IMR-90 (cell line): ENCODE measurements around the gene FAM3D. TPM values are rescaled to one million over a fixed set of nuclear protein-coding genes. Genes with fewer than 3 reads are reported as not detected.

ENCODE experiments used
- ATAC-seq: fragments of 200-7000 bp; cut with Tn5 transposase; 2 replicates; pipeline ENCODE4 v1.9.1; 2020; ENCODE audit warnings: low read depth, mild to moderate bottlenecking, moderate library complexity
- BruUV-seq: library from RNA; stranded (reverse); fragments of 400-500 nt; replicated peaks from 2 replicates; lab custom pipeline; 2021; lab: Mats Ljungman, UMichigan
- CTCF ChIA-PET: fragments of 300-600 bp; formaldehyde crosslinking; extraction: SDS; loops from one replicate; lab custom pipeline; 2021; ENCODE audit warnings: antibody characterized with exemption; lab: Yijun Ruan, JAX
- POLR2A ChIA-PET: fragments of 300-600 bp; sonication (Branson Sonifier 250); formaldehyde crosslinking; loops from one replicate; lab custom pipeline; 2022; ENCODE audit warnings: antibody characterized with exemption; ENCODE audit not compliant: unreplicated experiment; lab: Charles Lee
- DNase-seq: peaks from one replicate; pipeline ENCODE4 v3.0.0; 2013
- H2AFZ ChIP-seq: replicated peaks from 2 replicates; pipeline ENCODE3; 2013; ENCODE audit warnings: low read length, mild to moderate bottlenecking; ENCODE audit not compliant: poor library complexity
- H2AK5ac ChIP-seq: 2 replicates; pipeline ENCODE4 v1.6.1; 2013; ENCODE audit warnings: low read depth, low read length, inconsistent platforms
- H2AK9ac ChIP-seq: replicated peaks from 2 replicates; pipeline ENCODE3; 2013; ENCODE audit warnings: mild to moderate bottlenecking, low read depth, low read length, moderate library complexity; ENCODE audit not compliant: poor library complexity
- H2BK120ac ChIP-seq: 2 replicates; pipeline ENCODE4 v1.6.1; 2013; ENCODE audit warnings: low read depth, low read length, inconsistent platforms
- H2BK15ac ChIP-seq: 3 replicates; pipeline ENCODE4 v1.6.1; 2013; ENCODE audit warnings: low read depth, low read length, inconsistent platforms
- H2BK20ac ChIP-seq: 2 replicates; pipeline ENCODE4 v1.6.1; 2013; ENCODE audit warnings: low read depth, mild to moderate bottlenecking, inconsistent platforms, low read length, moderate library complexity
- H2BK5ac ChIP-seq: 2 replicates; pipeline ENCODE4 v1.6.1; 2013; ENCODE audit warnings: mild to moderate bottlenecking, low read depth, low read length, inconsistent platforms; ENCODE audit not compliant: poor library complexity, severe bottlenecking
- H3K14ac ChIP-seq: replicated peaks from 2 replicates; pipeline ENCODE4 v1.6.1; 2013; ENCODE audit warnings: low read depth, low read length, inconsistent platforms
- H3K18ac ChIP-seq: 2 replicates; pipeline ENCODE4 v1.6.1; 2013; ENCODE audit warnings: low read depth, low read length, control low read depth
- H3K23ac ChIP-seq: 2 replicates; pipeline ENCODE4 v1.6.1; 2013; ENCODE audit warnings: low read depth, low read length, inconsistent platforms
- H3K27ac ChIP-seq: 2 replicates; pipeline ENCODE4 v1.5.1; 2013; ENCODE audit warnings: mild to moderate bottlenecking, control low read depth, low read length; ENCODE audit not compliant: insufficient read depth
- H3K27me3 ChIP-seq: 2 replicates; pipeline ENCODE4 v1.6.1; 2013; ENCODE audit warnings: low read length; ENCODE audit not compliant: control insufficient read depth, insufficient read depth
- H3K36me3 ChIP-seq: 2 replicates; pipeline ENCODE4 v1.6.1; 2013; ENCODE audit warnings: low read length, mixed read lengths; ENCODE audit not compliant: control insufficient read depth, insufficient read depth
- H3K4ac ChIP-seq: 2 replicates; pipeline ENCODE4 v1.6.1; 2013; ENCODE audit warnings: low read depth, low read length, inconsistent platforms
- H3K4me1 ChIP-seq: 2 replicates; pipeline ENCODE4 v1.6.1; 2013; ENCODE audit warnings: low read length, mixed read lengths; ENCODE audit not compliant: control insufficient read depth, insufficient read depth
- H3K4me2 ChIP-seq: 2 replicates; pipeline ENCODE4 v1.6.1; 2013; ENCODE audit warnings: low read depth, mild to moderate bottlenecking, control low read depth, low read length, moderate library complexity
- H3K4me3 ChIP-seq: 2 replicates; pipeline ENCODE4 v1.5.1; 2013; ENCODE audit warnings: low read depth, mild to moderate bottlenecking, control low read depth, low read length, moderate library complexity; ENCODE audit not compliant: insufficient read depth
- H3K56ac ChIP-seq: 2 replicates; pipeline ENCODE4 v1.6.1; 2013; ENCODE audit warnings: low read length, inconsistent platforms; ENCODE audit not compliant: insufficient read depth; ENCODE audit errors: extremely low read depth
- H3K79me1 ChIP-seq, 2 experiments: 2 replicates each; pipeline ENCODE4 v1.6.1; 2013; ENCODE audit warnings: low read length in 2 of 2, inconsistent platforms in 1 of 2, low read depth in 1 of 2
- H3K9ac ChIP-seq: 2 replicates; pipeline ENCODE4 v1.6.1; 2013; ENCODE audit warnings: low read depth, low read length, control low read depth
- H3K9me1 ChIP-seq: 2 replicates; pipeline ENCODE4 v1.6.1; 2013; ENCODE audit warnings: low read length, inconsistent platforms; ENCODE audit not compliant: insufficient read depth
- H3K9me3 ChIP-seq: 2 replicates; pipeline ENCODE4 v1.6.1; 2013; ENCODE audit warnings: low read length; ENCODE audit not compliant: control insufficient read depth, insufficient read depth
- H4K20me1 ChIP-seq: 2 replicates; pipeline ENCODE4 v1.6.1; 2013; ENCODE audit warnings: low read length, inconsistent platforms; ENCODE audit not compliant: insufficient read depth
- H4K5ac ChIP-seq: 2 replicates; pipeline ENCODE4 v1.6.1; 2013; ENCODE audit warnings: mild to moderate bottlenecking, low read depth, low read length, control low read depth
- H4K8ac ChIP-seq, 2 experiments: 2 replicates each; pipeline ENCODE4 v1.6.1; 2013; ENCODE audit warnings: low read depth in 2 of 2, low read length in 2 of 2, control low read depth in 1 of 2, inconsistent platforms in 1 of 2
- H4K91ac ChIP-seq: 2 replicates; pipeline ENCODE4 v1.6.1; 2013; ENCODE audit warnings: low read depth, low read length, inconsistent platforms; ENCODE audit not compliant: insufficient read depth
- BHLHE40 ChIP-seq: fragments of 150-350 bp; IDR thresholded peaks from 2 replicates; pipeline ENCODE4 v1.6.1; 2016; ENCODE audit warnings: mild to moderate bottlenecking, low read depth, low read length
- CEBPB ChIP-seq: IDR thresholded peaks from 2 replicates; pipeline ENCODE4 v1.6.1; 2012; ENCODE audit warnings: low read depth, low read length, improper control_type of control experiment
- CHD1 ChIP-seq: IDR thresholded peaks from 2 replicates; pipeline ENCODE4 v1.6.1; 2012; ENCODE audit warnings: low read depth, low read length, improper control_type of control experiment
- FOS ChIP-seq: fragments of 150-350 bp; IDR thresholded peaks from 2 replicates; pipeline ENCODE4 v1.6.1; 2016; ENCODE audit warnings: low read depth, low read length
- MAFK ChIP-seq: IDR thresholded peaks from 2 replicates; pipeline ENCODE4 v1.6.1; 2012; ENCODE audit warnings: low read depth, low read length, improper control_type of control experiment
- MAZ ChIP-seq: IDR thresholded peaks from 2 replicates; pipeline ENCODE4 v1.6.1; 2012; ENCODE audit warnings: low read depth, mild to moderate bottlenecking, low read length, improper control_type of control experiment, moderate library complexity, borderline replicate concordance
- MXI1 ChIP-seq: IDR thresholded peaks from 2 replicates; pipeline ENCODE4 v1.6.1; 2012; ENCODE audit warnings: low read depth, mild to moderate bottlenecking, low read length, moderate library complexity, borderline replicate concordance
- NFE2L2 ChIP-seq: fragments of 150-350 bp; IDR thresholded peaks from 2 replicates; pipeline ENCODE4 v1.6.1; 2016; ENCODE audit warnings: low read depth, mild to moderate bottlenecking, low read length
- POLR2A ChIP-seq: IDR thresholded peaks from 2 replicates; pipeline ENCODE4 v1.6.1; 2012; ENCODE audit warnings: mild to moderate bottlenecking, low read depth, low read length
- RAD21 ChIP-seq: IDR thresholded peaks from 2 replicates; pipeline ENCODE4 v1.6.1; 2012; ENCODE audit warnings: low read length, improper control_type of control experiment
- RCOR1 ChIP-seq: IDR thresholded peaks from 2 replicates; pipeline ENCODE4 v1.6.1; 2012; ENCODE audit warnings: mild to moderate bottlenecking, low read length, improper control_type of control experiment; ENCODE audit not compliant: insufficient replicate concordance
- RFX5 ChIP-seq: IDR thresholded peaks from 2 replicates; pipeline ENCODE4 v1.8.0; 2012; ENCODE audit warnings: low read depth, mild to moderate bottlenecking, low read length, moderate library complexity
- SMC3 ChIP-seq: fragments of 150-350 bp; IDR thresholded peaks from 2 replicates; pipeline ENCODE4 v1.6.1; 2016; ENCODE audit warnings: low read depth, mild to moderate bottlenecking, antibody characterized with exemption, low read length, moderate library complexity
- WGBS, 2 experiments: methylation state at CpG; one replicate each; pipeline versions ENCODE4 v1.1.5 to v1.1.7; 2013; ENCODE audit warnings: missing lambda C conversion rate in 2 of 2; ENCODE audit not compliant: insufficient read length in 1 of 2; ENCODE audit errors: extremely low coverage in 2 of 2; 5-methylcytosine and 5-hydroxymethylcytosine counted together
- dilution Hi-C: fragments of 300-500 bp; cut with HindIII; formaldehyde crosslinking; loops from one replicate; pipeline ENCODE4 v1.14.3; 2018; ENCODE audit warnings: low sequenced_read_pairs; ENCODE audit not compliant: unreplicated experiment
- in situ Hi-C: fragments of 300-500 bp; cut with MboI; formaldehyde crosslinking; loops from 3 replicates; pipeline ENCODE4 v1.14.3; 2019; ENCODE audit warnings: low sequenced_read_pairs, inconsistent platforms, mixed read lengths
- intact Hi-C: fragments of 100-400 bp; cut with micrococcal nuclease; formaldehyde crosslinking; loops from 2 replicates; pipeline ENCODE4 v1.10.0; 2022
- polyA plus RNA-seq, 3 experiments: library from polyadenylated mRNA; depleted of rRNA; stranded (reverse); fragments of >200 nt; gene quantifications; 2 replicates each; pipeline ENCODE4 v1.2.3, GENCODE V29; 2012; ENCODE audit warnings: low replicate concordance in 1 of 3
- total RNA-seq: library from RNA; depleted of rRNA; stranded (reverse); fragments of >200 nt; gene quantifications from 2 replicates; pipeline ENCODE4 v1.2.3, GENCODE V29; 2012
- TF ChIP-seq, protein P1 (sequence below): fragments of 150-350 bp; IDR thresholded peaks from 2 replicates; pipeline ENCODE4 v1.6.1; 2017; ENCODE audit warnings: mild to moderate bottlenecking, antibody characterized with exemption, low read length, low read depth
- TF ChIP-seq, protein P2 (sequence below): fragments of 150-350 bp; IDR thresholded peaks from 2 replicates; pipeline ENCODE4 v1.6.1; 2016; ENCODE audit warnings: low read depth, mild to moderate bottlenecking, low read length, moderate library complexity, borderline replicate concordance
- TF ChIP-seq, protein P3 (sequence below): conservative IDR thresholded peaks from 2 replicates; pipeline ENCODE4 v1.5.1; 2012; ENCODE audit warnings: mild to moderate bottlenecking, low read depth, low read length, improper control_type of control experiment

Gene FAM3D
- total and polyA plus RNA-seq, 2 of the 4 experiments (the other 2 are of a cell fraction), result not detected

DNA sequence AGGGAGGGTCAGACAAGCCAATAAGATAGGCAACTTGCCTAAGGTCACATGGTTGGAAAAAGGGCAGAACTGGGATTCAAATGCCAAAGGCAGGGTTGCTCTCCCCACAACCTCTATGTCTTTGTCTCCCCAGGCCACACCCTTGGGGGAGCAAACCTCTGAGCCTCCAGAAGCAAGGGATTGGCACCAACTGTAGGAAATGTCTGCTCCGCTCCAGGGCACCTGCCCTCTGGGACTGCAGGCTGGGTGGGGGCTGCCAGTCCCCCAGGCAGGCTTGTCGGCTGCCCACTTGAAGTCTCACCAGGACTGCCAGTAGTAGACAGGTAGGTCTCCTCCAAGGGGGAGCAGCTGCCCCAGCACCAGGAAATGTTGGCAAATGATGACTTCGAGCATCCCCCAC is 2.0 kb downstream of the FAM3D start:
- H4K8ac ChIP-seq, result no peak overlapping the region
- H3K27ac ChIP-seq, result no peak overlapping the region
- H4K91ac ChIP-seq, result no peak overlapping the region
- H3K4me2 ChIP-seq, result no peak overlapping the region
- H2BK120ac ChIP-seq, result no peak overlapping the region
- in situ Hi-C loops (no loop called here), intact Hi-C loops (no loop called here), dilution Hi-C loops (no loop called here)
- H3K18ac ChIP-seq, result no peak overlapping the region
- POLR2A ChIA-PET, result no interaction called here
- no peaks in the 10 kb centered on the region for H3K4me1 ChIP-seq
- H2AK9ac ChIP-seq, result no peak overlapping the region
- CTCF ChIA-PET, result no interaction called here
- H3K9ac ChIP-seq, result no peak overlapping the region
- H3K36me3 ChIP-seq, result no peaks in the 10 kb centered on the region
- no peak overlapping the region for H3K4ac ChIP-seq
- no peak overlapping the region for H2BK15ac ChIP-seq
- H2BK5ac ChIP-seq, result no peak overlapping the region
- no peak overlapping the region for H2AFZ ChIP-seq
- ATAC-seq (no peak), DNase-seq (no peak)
- H4K20me1 ChIP-seq, result no peaks in the 10 kb centered on the region
- TF ChIP-seq SMC3, result no peak
- TF ChIP-seq NFE2L2, result no peak
- no peak for TF ChIP-seq CHD1
- TF ChIP-seq MAFK, result no peak
- TF ChIP-seq, protein P1, sequence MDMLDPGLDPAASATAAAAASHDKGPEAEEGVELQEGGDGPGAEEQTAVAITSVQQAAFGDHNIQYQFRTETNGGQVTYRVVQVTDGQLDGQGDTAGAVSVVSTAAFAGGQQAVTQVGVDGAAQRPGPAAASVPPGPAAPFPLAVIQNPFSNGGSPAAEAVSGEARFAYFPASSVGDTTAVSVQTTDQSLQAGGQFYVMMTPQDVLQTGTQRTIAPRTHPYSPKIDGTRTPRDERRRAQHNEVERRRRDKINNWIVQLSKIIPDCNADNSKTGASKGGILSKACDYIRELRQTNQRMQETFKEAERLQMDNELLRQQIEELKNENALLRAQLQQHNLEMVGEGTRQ, result no peak
- no peak for TF ChIP-seq BHLHE40
- TF ChIP-seq, protein P2, sequence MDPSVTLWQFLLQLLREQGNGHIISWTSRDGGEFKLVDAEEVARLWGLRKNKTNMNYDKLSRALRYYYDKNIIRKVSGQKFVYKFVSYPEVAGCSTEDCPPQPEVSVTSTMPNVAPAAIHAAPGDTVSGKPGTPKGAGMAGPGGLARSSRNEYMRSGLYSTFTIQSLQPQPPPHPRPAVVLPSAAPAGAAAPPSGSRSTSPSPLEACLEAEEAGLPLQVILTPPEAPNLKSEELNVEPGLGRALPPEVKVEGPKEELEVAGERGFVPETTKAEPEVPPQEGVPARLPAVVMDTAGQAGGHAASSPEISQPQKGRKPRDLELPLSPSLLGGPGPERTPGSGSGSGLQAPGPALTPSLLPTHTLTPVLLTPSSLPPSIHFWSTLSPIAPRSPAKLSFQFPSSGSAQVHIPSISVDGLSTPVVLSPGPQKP, result no peak
- no peak for TF ChIP-seq CEBPB
- no peak for TF ChIP-seq RFX5
- no peak for TF ChIP-seq RCOR1
- no peak for TF ChIP-seq FOS
- no peak for TF ChIP-seq MAZ
- TF ChIP-seq POLR2A, result no peak
- TF ChIP-seq RAD21, result no peak
- TF ChIP-seq, protein P3, sequence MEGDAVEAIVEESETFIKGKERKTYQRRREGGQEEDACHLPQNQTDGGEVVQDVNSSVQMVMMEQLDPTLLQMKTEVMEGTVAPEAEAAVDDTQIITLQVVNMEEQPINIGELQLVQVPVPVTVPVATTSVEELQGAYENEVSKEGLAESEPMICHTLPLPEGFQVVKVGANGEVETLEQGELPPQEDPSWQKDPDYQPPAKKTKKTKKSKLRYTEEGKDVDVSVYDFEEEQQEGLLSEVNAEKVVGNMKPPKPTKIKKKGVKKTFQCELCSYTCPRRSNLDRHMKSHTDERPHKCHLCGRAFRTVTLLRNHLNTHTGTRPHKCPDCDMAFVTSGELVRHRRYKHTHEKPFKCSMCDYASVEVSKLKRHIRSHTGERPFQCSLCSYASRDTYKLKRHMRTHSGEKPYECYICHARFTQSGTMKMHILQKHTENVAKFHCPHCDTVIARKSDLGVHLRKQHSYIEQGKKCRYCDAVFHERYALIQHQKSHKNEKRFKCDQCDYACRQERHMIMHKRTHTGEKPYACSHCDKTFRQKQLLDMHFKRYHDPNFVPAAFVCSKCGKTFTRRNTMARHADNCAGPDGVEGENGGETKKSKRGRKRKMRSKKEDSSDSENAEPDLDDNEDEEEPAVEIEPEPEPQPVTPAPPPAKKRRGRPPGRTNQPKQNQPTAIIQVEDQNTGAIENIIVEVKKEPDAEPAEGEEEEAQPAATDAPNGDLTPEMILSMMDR, result no peak
- no peak for TF ChIP-seq MXI1
- no peak overlapping the region for H3K23ac ChIP-seq
- peaks cover 6% of the 10 kb centered on the region; the same call in 1 of the 2 replicates for H3K27me3 ChIP-seq
- no peaks in the 10 kb centered on the region for H3K9me1 ChIP-seq
- no peak overlapping the region for H3K4me3 ChIP-seq
- 100% methylated on average over 1 of the region's 3 CpGs; no CpG with 5 or more reads in 1 of the 2 experiments for WGBS, 2 experiments
- H3K56ac ChIP-seq, result no peak overlapping the region
- H4K5ac ChIP-seq, result no peak overlapping the region
- H3K79me1 ChIP-seq, result no peaks in the 10 kb centered on the region
- no peak overlapping the region for H2BK20ac ChIP-seq
- H2AK5ac ChIP-seq, result no peak overlapping the region
- no peak overlapping the region for H3K14ac ChIP-seq
- BruUV-seq, result no TSS peak
- H3K9me3 ChIP-seq, result no peaks in the 10 kb centered on the region
